NCI-H510A treated with DMSO at 0.1 percent for 48 hours (cell line): ENCODE data around the gene SH2D4B.

ENCODE experiments used
- DNase-seq: peaks from one replicate; lab custom pipeline; 2025; lab: John Stamatoyannopoulos, UW

Gene SH2D4B

GRCh38 chr10:80544316-80544953, 6.7 kb downstream of the SH2D4B start:
- DNase-seq: no peak

GRCh38 chr10:80545258-80545881, 7.7 kb downstream of the SH2D4B start:
- no peak for DNase-seq

GRCh38 chr10:80552151-80552646, 14.5 kb downstream of the SH2D4B start:
- DNase-seq: peak; percentile 71

GRCh38 chr10:80553436-80553835, 15.7 kb downstream of the SH2D4B start:
- DNase-seq: no peak

GRCh38 chr10:80554050-80554449, 16.3 kb downstream of the SH2D4B start:
- DNase-seq: no peak

- no peak for DNase-seq
These were observed 17.7 kb downstream of the SH2D4B start for GRCh38 chr10:80555415-80555814.

- DNase-seq: no peak
These were observed 24.2 kb downstream of the SH2D4B start for GRCh38 chr10:80561950-80562349.

- no peak for DNase-seq
These were observed 29.6 kb downstream of the SH2D4B start for GRCh38 chr10:80567292-80567691.

GRCh38 chr10:80569131-80569895, 31.6 kb downstream of the SH2D4B start:
- DNase-seq: no peak

- DNase-seq: no peak
These were observed 33.6 kb downstream of the SH2D4B start for GRCh38 chr10:80571352-80571751.

- no peak for DNase-seq
These were observed 41.6 kb downstream of the SH2D4B start for GRCh38 chr10:80579181-80579763.

- no peak for DNase-seq
These were observed 42.3 kb downstream of the SH2D4B start for GRCh38 chr10:80579849-80580637.

- DNase-seq: peak; percentile 73
These were observed 43.2 kb downstream of the SH2D4B start for GRCh38 chr10:80580638-80581468.

- no peak for DNase-seq
These were observed 43.8 kb downstream of the SH2D4B start for GRCh38 chr10:80581469-80581835.

GRCh38 chr10:80582286-80582960, 44.7 kb downstream of the SH2D4B start:
- no peak for DNase-seq

GRCh38 chr10:80583685-80584084, 46.0 kb downstream of the SH2D4B start:
- DNase-seq: no peak

- DNase-seq: no peak
These were observed 48.1 kb downstream of the SH2D4B start for GRCh38 chr10:80585812-80586211.

GRCh38 chr10:80588546-80588945, 50.8 kb downstream of the SH2D4B start:
- no peak for DNase-seq

- DNase-seq: no peak
These were observed 52.1 kb downstream of the SH2D4B start for GRCh38 chr10:80589726-80590373.

GRCh38 chr10:80590585-80591125, 53.0 kb downstream of the SH2D4B start:
- no peak for DNase-seq
